HG02938 (cell line): ENCODE measurements around the gene LGI2.
"Not testable (repeated sequence)": the region's sequence is repeated elsewhere in the genome, so short reads cannot be mapped to it uniquely, and the experiment has no call there.

Experiments
- ATAC-seq: cut with Tn5 transposase; IDR thresholded peaks from one replicate; pipeline ENCODE4 v1.9.1; 2021; ENCODE audit warnings: mild to moderate bottlenecking, moderate library complexity; ENCODE audit not compliant: unreplicated experiment

The LGI2 gene

GRCh38 chr4:25030277-25031076, at the start of gene LGI2:
TSS of gene LGI2 (minus strand) at chr4:25030946. CDS start at chr4:25030693, 253 bp downstream.
- no peak for ATAC-seq

GRCh38 chr4:25078523-25078922, 47.8 kb upstream of the LGI2 start:
- ATAC-seq: no peak

GRCh38 chr4:25076625-25077398, 46.1 kb upstream of the LGI2 start:
- no peak for ATAC-seq

- no peak for ATAC-seq
Measured at GRCh38 chr4:25075851-25076250, 45.1 kb upstream of the LGI2 start.

- no peak for ATAC-seq
Measured at GRCh38 chr4:25075129-25075528, 44.4 kb upstream of the LGI2 start.

GRCh38 chr4:25070545-25070944, 39.8 kb upstream of the LGI2 start:
- no peak for ATAC-seq

GRCh38 chr4:25069014-25069413, 38.3 kb upstream of the LGI2 start:
- no peak for ATAC-seq

- no peak for ATAC-seq
Measured at GRCh38 chr4:25068386-25068785, 37.6 kb upstream of the LGI2 start.

- ATAC-seq: no peak
Measured at GRCh38 chr4:25065932-25066590, 35.3 kb upstream of the LGI2 start.

- ATAC-seq: no peak
Measured at GRCh38 chr4:25065431-25065858, 34.7 kb upstream of the LGI2 start.

- not testable (repeated sequence) for ATAC-seq
Measured at GRCh38 chr4:25064447-25064846, 33.7 kb upstream of the LGI2 start.

- no peak for ATAC-seq
Measured at GRCh38 chr4:25063116-25063515, 32.4 kb upstream of the LGI2 start.

GRCh38 chr4:25062098-25062497, 31.4 kb upstream of the LGI2 start:
- ATAC-seq: no peak

GRCh38 chr4:25061602-25062001, 30.9 kb upstream of the LGI2 start:
- ATAC-seq: no peak

- no peak for ATAC-seq
Measured at GRCh38 chr4:25060963-25061340, 30.2 kb upstream of the LGI2 start.

- no peak for ATAC-seq
Measured at GRCh38 chr4:25060241-25060962, 29.7 kb upstream of the LGI2 start.

GRCh38 chr4:25059791-25060190, 29.0 kb upstream of the LGI2 start:
- ATAC-seq: no peak

GRCh38 chr4:25058796-25059195, 28.1 kb upstream of the LGI2 start:
- ATAC-seq: no peak

GRCh38 chr4:25057299-25057698, 26.6 kb upstream of the LGI2 start:
- ATAC-seq: no peak

- not testable (repeated sequence) for ATAC-seq
Measured at GRCh38 chr4:25052037-25052436, 21.3 kb upstream of the LGI2 start.

- ATAC-seq: no peak
Measured at GRCh38 chr4:25051534-25051933, 20.8 kb upstream of the LGI2 start.
